Measurements from ENCODE around the gene CDHR2.

DNA sequence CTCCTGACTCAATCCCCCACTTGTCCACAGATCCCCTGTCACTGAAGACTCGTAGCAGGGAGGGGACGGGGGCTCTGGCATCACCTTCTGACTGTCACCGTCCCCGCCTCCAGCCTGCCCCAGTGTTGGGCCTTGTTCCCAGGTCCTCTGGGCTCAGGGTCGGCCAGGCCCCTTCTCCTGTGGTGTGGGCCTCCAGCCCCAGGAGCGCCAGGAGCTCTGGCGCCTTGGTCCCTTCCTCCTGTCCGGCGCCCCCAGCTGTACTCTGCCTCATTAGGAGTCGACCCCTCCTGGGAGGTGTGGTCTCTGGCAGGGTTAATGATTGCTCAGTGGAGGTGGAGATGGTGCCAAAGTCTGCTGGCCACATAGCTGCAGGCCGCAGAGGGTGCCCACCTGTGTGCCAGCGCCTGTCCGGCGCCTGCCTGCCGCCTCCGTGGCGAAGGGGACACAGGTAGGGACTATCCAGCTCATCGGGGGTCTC, at the start of gene CDHR2:
- no peak for TF ChIP-seq POLR2A (IDR thresholded peaks at IDR 0.05)
- TF ChIP-seq, protein P1, sequence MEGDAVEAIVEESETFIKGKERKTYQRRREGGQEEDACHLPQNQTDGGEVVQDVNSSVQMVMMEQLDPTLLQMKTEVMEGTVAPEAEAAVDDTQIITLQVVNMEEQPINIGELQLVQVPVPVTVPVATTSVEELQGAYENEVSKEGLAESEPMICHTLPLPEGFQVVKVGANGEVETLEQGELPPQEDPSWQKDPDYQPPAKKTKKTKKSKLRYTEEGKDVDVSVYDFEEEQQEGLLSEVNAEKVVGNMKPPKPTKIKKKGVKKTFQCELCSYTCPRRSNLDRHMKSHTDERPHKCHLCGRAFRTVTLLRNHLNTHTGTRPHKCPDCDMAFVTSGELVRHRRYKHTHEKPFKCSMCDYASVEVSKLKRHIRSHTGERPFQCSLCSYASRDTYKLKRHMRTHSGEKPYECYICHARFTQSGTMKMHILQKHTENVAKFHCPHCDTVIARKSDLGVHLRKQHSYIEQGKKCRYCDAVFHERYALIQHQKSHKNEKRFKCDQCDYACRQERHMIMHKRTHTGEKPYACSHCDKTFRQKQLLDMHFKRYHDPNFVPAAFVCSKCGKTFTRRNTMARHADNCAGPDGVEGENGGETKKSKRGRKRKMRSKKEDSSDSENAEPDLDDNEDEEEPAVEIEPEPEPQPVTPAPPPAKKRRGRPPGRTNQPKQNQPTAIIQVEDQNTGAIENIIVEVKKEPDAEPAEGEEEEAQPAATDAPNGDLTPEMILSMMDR (IDR thresholded peaks at IDR 0.05): no peak

All from stomach (tissue), 4 donors.